HL-60 (cell line): ENCODE results near the gene FYN.

Experiments used
- DNase-seq, 2 experiments: peaks; one replicate each; pipeline ENCODE4 v3.0.0-alpha.2; 2010 to 2020; ENCODE audit warnings: low read depth in 1 of 2, low spot score in 1 of 2
- H3K27ac ChIP-seq: fragments of 250-450 bp; sonication (Bioruptor Pico); replicated peaks from 2 replicates; pipeline ENCODE4 v1.5.1; 2020; ENCODE audit warnings: mild to moderate bottlenecking, moderate library complexity
- H3K27me3 ChIP-seq: fragments of 250-450 bp; sonication (Bioruptor Pico); 2 replicates; pipeline ENCODE4 v1.5.1; 2021; ENCODE audit warnings: mild to moderate bottlenecking, moderate library complexity; ENCODE audit not compliant: insufficient read depth, poor library complexity, severe bottlenecking
- H3K4me3 ChIP-seq: replicated peaks from 2 replicates; pipeline ENCODE4 v1.5.1; 2011; ENCODE audit warnings: mild to moderate bottlenecking, control low read depth, low read length; ENCODE audit not compliant: insufficient read depth
- CTCF ChIP-seq: IDR thresholded peaks from one replicate; pipeline ENCODE4 v1.5.1; 2011; ENCODE audit warnings: low read length, control low read depth, inconsistent platforms; ENCODE audit not compliant: insufficient read depth
- GABPA ChIP-seq: IDR thresholded peaks from 2 replicates; pipeline ENCODE4 v1.6.1; 2012; ENCODE audit warnings: low read depth
- POLR2AphosphoS5 ChIP-seq: IDR thresholded peaks from 2 replicates; pipeline ENCODE4 v1.6.1; 2012; ENCODE audit warnings: low read depth
- REST ChIP-seq: IDR thresholded peaks from 2 replicates; pipeline ENCODE4 v1.6.1; 2012; ENCODE audit warnings: low read depth; ENCODE audit not compliant: insufficient replicate concordance
- SPI1 ChIP-seq: IDR thresholded peaks from 2 replicates; pipeline ENCODE4 v1.6.1; 2012; ENCODE audit warnings: low read depth, mild to moderate bottlenecking, borderline replicate concordance

The FYN gene

GRCh38 chr6:111880181-111880888, 7.1 kb upstream of the FYN start:
- no peak overlapping the region for H3K4me3 ChIP-seq
- DNase-seq, result no peak
- no peak overlapping the region for H3K27ac ChIP-seq
- TF ChIP-seq SPI1 (no peak), REST (no peak), POLR2AphosphoS5 (no peak), GABPA (no peak), CTCF (no peak)
- H3K27me3 ChIP-seq, result peaks cover 5% of the 10 kb centered on the region

- Histone ChIP-seq H3K27ac (no peak overlapping the region), H3K27me3 (peaks cover 17% of the 10 kb centered on the region), H3K4me3 (no peak overlapping the region)
- TF ChIP-seq REST (no peak), POLR2AphosphoS5 (no peak), SPI1 (no peak), CTCF (no peak), GABPA (no peak)
- no peak for DNase-seq
These were observed 2.5 kb upstream of the FYN start for GRCh38 chr6:111875741-111876140.

GRCh38 chr6:111874025-111874415, 768 bp upstream of the FYN start:
- DNase-seq, result no peak
- TF ChIP-seq REST (no peak), GABPA (no peak), SPI1 (no peak)
- Histone ChIP-seq H3K4me3 (peak overlapping the region; percentile 86), H3K27ac (no peak overlapping the region), H3K27me3 (peaks cover 17% of the 10 kb centered on the region)
